ENCODE results near the gene HADHA. TPM values are rescaled to one million over a fixed set of nuclear protein-coding genes. Genes with fewer than 3 reads are reported as not detected.

HADHA gene
- polyA plus RNA-seq, 1 donor from 2014 or later = 40.0 TPM

DNA sequence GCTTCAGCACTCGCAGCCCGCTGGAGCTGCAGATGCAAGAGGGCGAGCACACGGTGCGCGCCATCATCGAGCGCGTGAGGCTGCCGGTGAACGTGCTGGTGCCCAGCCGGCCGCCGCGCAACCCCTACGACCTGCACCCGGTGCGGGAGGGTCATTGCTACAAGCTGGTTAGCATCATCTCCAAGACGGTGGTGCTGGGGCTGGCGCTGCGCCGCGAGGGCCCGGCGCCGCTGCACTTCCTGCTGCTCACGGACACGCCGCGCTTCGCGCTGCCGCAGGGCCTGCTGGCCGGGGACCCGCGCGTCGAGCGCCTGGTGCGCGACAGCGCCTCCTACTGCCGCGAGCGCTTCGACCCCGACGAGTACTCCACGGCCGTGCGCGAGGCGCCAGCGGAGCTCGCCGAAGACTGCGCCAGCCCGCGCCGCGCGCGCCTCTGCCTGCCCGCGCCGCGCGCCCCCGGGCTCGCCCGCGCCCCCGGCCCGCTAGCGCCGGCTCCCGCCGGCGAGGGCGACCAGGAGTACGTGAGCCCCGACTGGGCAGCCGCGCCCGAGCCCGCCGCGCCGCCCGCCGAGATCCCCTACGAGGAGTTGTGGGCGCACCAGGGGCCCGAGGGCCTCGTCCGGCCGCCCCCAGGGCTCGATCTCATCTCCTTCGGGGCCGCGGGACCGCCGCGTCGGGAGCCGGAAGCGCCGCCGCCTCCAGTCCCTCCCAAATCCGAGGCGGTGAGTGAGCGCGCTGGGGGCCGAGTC is 59.7 kb downstream of the HADHA start:
- Histone ChIP-seq H3F3A (ENCODE audit: insufficient read depth, low read length, poor library complexity, severe bottlenecking) (no peaks in the 10 kb centered on the region), H3K9me3 (ENCODE audit: low read length) (no peaks in the 10 kb centered on the region), H3K4me2 (ENCODE audit: low read length) (no peak overlapping the region), H3K4me3 (ENCODE audit: low read length) (no peak overlapping the region), H3K79me2 (replicated peaks; ENCODE audit: insufficient read depth, low read length) (no peaks in the 10 kb centered on the region), H4K20me1 (ENCODE audit: insufficient read depth) (no peaks in the 10 kb centered on the region), H2AFZ (ENCODE audit: low read depth, low read length) (no peak overlapping the region), H3K27me3 (ENCODE audit: insufficient read depth, low read depth, low read length) (no peaks in the 10 kb centered on the region), H3K9me2 (ENCODE audit: insufficient read depth, low read length) (no peaks in the 10 kb centered on the region), H3K36me3 (ENCODE audit: insufficient read depth, low read length) (no peaks in the 10 kb centered on the region), H3K27ac (ENCODE audit: low read length) (no peak overlapping the region), H3K9ac (ENCODE audit: low read length) (no peak overlapping the region)
- TF ChIP-seq EP300 (conservative IDR thresholded peaks at IDR 0.05; ENCODE audit: poor library complexity, severe bottlenecking) = no peak
- no peak for TF ChIP-seq TAF1 (IDR thresholded peaks at IDR 0.05; ENCODE audit: low read depth)
- TF ChIP-seq POLR2AphosphoS5 (IDR thresholded peaks at IDR 0.05) = no peak
- TF ChIP-seq RAD21 (conservative IDR thresholded peaks at IDR 0.05) = no peak
- no peak for TF ChIP-seq SMC3 (conservative IDR thresholded peaks at IDR 0.05; ENCODE audit: poor library complexity)
- TF ChIP-seq MXI1 (conservative IDR thresholded peaks at IDR 0.05; ENCODE audit: poor library complexity, severe bottlenecking) = no peak
- TF ChIP-seq EZH2 (IDR thresholded peaks at IDR 0.05; ENCODE audit: borderline replicate concordance, insufficient read depth, low read length, poor library complexity, severe bottlenecking) = no peak

DNA sequence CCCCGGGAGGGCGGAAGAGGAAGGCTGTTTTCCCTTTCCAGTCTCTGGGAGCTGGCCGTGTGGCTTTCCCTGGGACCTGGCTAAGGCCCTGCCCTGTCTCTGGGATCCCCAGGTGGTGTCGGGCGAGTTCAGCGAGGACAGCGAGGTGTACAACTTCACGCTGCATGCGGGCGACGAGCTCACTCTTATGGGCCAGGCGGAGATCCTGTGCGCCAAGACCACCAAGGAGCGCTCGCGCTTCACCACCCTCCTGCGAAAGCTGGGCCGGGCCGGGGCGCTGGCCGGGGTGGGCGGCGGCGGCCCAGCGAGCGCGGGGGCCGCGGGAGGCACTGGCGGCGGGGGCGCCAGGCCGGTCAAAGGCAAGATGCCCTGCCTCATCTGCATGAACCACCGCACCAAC is 60.3 kb downstream of the HADHA start:
- Histone ChIP-seq H3K27me3 (ENCODE audit: insufficient read depth, low read depth, low read length) (no peaks in the 10 kb centered on the region), H3K9me3 (ENCODE audit: low read length) (no peaks in the 10 kb centered on the region), H2AFZ (ENCODE audit: low read depth, low read length) (no peak overlapping the region), H3F3A (ENCODE audit: insufficient read depth, low read length, poor library complexity, severe bottlenecking) (no peaks in the 10 kb centered on the region), H3K27ac (ENCODE audit: low read length) (no peak overlapping the region), H3K9me2 (ENCODE audit: insufficient read depth, low read length) (no peaks in the 10 kb centered on the region), H4K20me1 (ENCODE audit: insufficient read depth) (no peaks in the 10 kb centered on the region), H3K4me2 (ENCODE audit: low read length) (no peak overlapping the region), H3K36me3 (ENCODE audit: insufficient read depth, low read length) (no peaks in the 10 kb centered on the region), H3K79me2 (replicated peaks; ENCODE audit: insufficient read depth, low read length) (no peaks in the 10 kb centered on the region), H3K9ac (ENCODE audit: low read length) (no peak overlapping the region), H3K4me3 (ENCODE audit: low read length) (no peak overlapping the region)
- TF ChIP-seq EZH2 (IDR thresholded peaks at IDR 0.05; ENCODE audit: borderline replicate concordance, insufficient read depth, low read length, poor library complexity, severe bottlenecking) (no peak), POLR2AphosphoS5 (IDR thresholded peaks at IDR 0.05) (no peak), MXI1 (conservative IDR thresholded peaks at IDR 0.05; ENCODE audit: poor library complexity, severe bottlenecking) (no peak), SMC3 (conservative IDR thresholded peaks at IDR 0.05; ENCODE audit: poor library complexity) (no peak), RAD21 (conservative IDR thresholded peaks at IDR 0.05) (no peak), EP300 (conservative IDR thresholded peaks at IDR 0.05; ENCODE audit: poor library complexity, severe bottlenecking) (no peak), TAF1 (IDR thresholded peaks at IDR 0.05; ENCODE audit: low read depth) (no peak)
- TF ChIP-seq, protein P1, sequence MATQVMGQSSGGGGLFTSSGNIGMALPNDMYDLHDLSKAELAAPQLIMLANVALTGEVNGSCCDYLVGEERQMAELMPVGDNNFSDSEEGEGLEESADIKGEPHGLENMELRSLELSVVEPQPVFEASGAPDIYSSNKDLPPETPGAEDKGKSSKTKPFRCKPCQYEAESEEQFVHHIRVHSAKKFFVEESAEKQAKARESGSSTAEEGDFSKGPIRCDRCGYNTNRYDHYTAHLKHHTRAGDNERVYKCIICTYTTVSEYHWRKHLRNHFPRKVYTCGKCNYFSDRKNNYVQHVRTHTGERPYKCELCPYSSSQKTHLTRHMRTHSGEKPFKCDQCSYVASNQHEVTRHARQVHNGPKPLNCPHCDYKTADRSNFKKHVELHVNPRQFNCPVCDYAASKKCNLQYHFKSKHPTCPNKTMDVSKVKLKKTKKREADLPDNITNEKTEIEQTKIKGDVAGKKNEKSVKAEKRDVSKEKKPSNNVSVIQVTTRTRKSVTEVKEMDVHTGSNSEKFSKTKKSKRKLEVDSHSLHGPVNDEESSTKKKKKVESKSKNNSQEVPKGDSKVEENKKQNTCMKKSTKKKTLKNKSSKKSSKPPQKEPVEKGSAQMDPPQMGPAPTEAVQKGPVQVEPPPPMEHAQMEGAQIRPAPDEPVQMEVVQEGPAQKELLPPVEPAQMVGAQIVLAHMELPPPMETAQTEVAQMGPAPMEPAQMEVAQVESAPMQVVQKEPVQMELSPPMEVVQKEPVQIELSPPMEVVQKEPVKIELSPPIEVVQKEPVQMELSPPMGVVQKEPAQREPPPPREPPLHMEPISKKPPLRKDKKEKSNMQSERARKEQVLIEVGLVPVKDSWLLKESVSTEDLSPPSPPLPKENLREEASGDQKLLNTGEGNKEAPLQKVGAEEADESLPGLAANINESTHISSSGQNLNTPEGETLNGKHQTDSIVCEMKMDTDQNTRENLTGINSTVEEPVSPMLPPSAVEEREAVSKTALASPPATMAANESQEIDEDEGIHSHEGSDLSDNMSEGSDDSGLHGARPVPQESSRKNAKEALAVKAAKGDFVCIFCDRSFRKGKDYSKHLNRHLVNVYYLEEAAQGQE (IDR thresholded peaks at IDR 0.05; ENCODE audit: borderline replicate concordance) = no peak
- TF ChIP-seq, protein P2, sequence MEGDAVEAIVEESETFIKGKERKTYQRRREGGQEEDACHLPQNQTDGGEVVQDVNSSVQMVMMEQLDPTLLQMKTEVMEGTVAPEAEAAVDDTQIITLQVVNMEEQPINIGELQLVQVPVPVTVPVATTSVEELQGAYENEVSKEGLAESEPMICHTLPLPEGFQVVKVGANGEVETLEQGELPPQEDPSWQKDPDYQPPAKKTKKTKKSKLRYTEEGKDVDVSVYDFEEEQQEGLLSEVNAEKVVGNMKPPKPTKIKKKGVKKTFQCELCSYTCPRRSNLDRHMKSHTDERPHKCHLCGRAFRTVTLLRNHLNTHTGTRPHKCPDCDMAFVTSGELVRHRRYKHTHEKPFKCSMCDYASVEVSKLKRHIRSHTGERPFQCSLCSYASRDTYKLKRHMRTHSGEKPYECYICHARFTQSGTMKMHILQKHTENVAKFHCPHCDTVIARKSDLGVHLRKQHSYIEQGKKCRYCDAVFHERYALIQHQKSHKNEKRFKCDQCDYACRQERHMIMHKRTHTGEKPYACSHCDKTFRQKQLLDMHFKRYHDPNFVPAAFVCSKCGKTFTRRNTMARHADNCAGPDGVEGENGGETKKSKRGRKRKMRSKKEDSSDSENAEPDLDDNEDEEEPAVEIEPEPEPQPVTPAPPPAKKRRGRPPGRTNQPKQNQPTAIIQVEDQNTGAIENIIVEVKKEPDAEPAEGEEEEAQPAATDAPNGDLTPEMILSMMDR (IDR thresholded peaks at IDR 0.05; ENCODE audit: poor library complexity, severe bottlenecking) = no peak

Measured in neural cell (in vitro differentiated cells).